ENCODE results near the gene ATRNL1. TPM values are rescaled to one million over a fixed set of nuclear protein-coding genes. Genes with fewer than 3 reads are reported as not detected.

The ATRNL1 gene
- total RNA-seq, 1 experiment from 2014 or later: 1.3 TPM

DNA sequence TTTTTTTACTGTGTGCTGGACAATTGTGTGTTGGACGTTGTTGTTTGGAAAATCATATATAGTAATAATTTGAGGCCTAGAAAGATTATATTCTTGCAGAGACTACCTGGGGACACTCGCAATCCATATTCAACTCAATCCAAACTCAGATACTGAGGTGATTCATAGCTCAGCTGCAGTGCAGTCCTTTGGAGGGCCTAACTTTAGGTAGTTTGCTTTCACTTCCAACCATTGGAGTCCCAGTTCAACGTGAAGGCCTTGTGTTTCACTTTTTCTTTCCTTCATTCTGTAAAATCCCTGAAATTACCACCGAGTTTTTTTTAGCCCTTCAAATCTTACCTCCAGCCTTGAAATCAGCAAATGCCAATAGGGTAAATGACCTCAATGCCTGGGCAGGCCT lies 32.3 kb downstream of the ATRNL1 start:
- H3K27ac ChIP-seq (ENCODE audit: low read depth, low read length): no peak overlapping the region
- H4K20me1 ChIP-seq (ENCODE audit: insufficient read depth): no peaks in the 10 kb centered on the region
- intact Hi-C loops (cut with micrococcal nuclease): loop anchor here (5.0 to 10.0 kb wide), 4 partner anchors 341 to 1421 kb away; no protein-coding TSS in a partner anchor
- H3K4me1 ChIP-seq (ENCODE audit: control insufficient read depth in 1 of 2, insufficient read depth in 2 of 2, low read length in 2 of 2): no peaks in the 10 kb centered on the region
- TF ChIP-seq SIN3A (IDR thresholded peaks at IDR 0.05; ENCODE audit: low read depth) (no peak), POLR2A (IDR thresholded peaks at IDR 0.05; ENCODE audit: borderline replicate concordance, extremely low read depth, insufficient read depth, insufficient read length) (no peak), ZNF274 (IDR thresholded peaks at IDR 0.05; ENCODE audit: low read depth, low read length) (no peak), ELF1 (IDR thresholded peaks at IDR 0.05; ENCODE audit: borderline replicate concordance, low read depth) (no peak)
- CTCF ChIA-PET: no interaction called here
- H3K9me3 ChIP-seq (ENCODE audit: control insufficient read depth in 1 of 2, insufficient read depth in 1 of 2, low read depth in 1 of 2, low read length in 2 of 2): no peaks in the 10 kb centered on the region
- H3K9ac ChIP-seq (ENCODE audit: low read length): no peak overlapping the region
- no peaks in the 10 kb centered on the region for H3K9me2 ChIP-seq (ENCODE audit: insufficient read depth)
- no peaks in the 10 kb centered on the region for H3K79me2 ChIP-seq (ENCODE audit: insufficient read depth, low read length)
- peak overlapping the region; percentile 13 for H2AFZ ChIP-seq (ENCODE audit: low read depth, low read length, poor library complexity, severe bottlenecking)
- no peak overlapping the region for H3K4me3 ChIP-seq (replicated peaks in 1 of 2; ENCODE audit: low read depth in 1 of 2, low read length in 2 of 2)
- no peak for ATAC-seq
- RAD21 ChIA-PET (ENCODE audit: low non-redundant PET in 1 of 2, low total read pairs in 2 of 2, uncharacterized antibody in 2 of 2, unreplicated experiment in 2 of 2): no interaction called here
- no peaks in the 10 kb centered on the region for H3K27me3 ChIP-seq (ENCODE audit: insufficient read depth, low read length)
- no peaks in the 10 kb centered on the region for H3K36me3 ChIP-seq (ENCODE audit: control insufficient read depth in 1 of 2, insufficient read depth in 2 of 2, low read length in 2 of 2)
- no peak for DNase-seq (ENCODE audit: low read depth, low spot score)
- POLR2A ChIA-PET: no interaction called here
- no peak overlapping the region for H3K4me2 ChIP-seq (ENCODE audit: low read length)
- no TSS peak for BruUV-seq (replicated peaks)

DNA sequence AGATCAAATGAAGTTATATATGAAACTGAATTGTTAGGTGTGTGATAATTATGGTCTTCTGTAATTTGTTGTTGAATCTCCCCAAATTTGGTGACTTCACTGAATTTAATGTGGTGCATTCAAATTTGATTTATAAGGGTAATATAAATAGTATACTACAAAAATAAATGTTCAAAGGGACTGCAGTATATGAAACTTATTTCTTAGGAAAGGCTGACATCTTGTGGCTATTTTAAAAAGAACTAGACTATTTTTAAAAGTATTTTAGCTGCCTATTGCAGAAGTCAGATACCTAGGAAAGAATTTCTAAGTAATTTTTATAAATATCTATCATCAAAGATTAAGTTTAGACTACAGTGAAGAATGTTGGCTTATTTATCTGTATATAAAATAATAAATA lies 36.6 kb downstream of the ATRNL1 start:
- ChIA-PET RAD21 (ENCODE audit: low non-redundant PET in 1 of 2, low total read pairs in 2 of 2, uncharacterized antibody in 2 of 2, unreplicated experiment in 2 of 2) (interaction anchor here (0.8 to 1.8 kb wide), 8 partner anchors 34 to 826 kb away, joined by 3 to 8 read pairs (median 3); no protein-coding TSS in a partner anchor), POLR2A (interaction anchor here (0.8 kb wide), 1 partner anchor 252 kb away, joined by 3 read pairs; no protein-coding TSS in a partner anchor), CTCF (interaction anchor here (0.7 to 3.8 kb wide), 25 partner anchors 9 to 826 kb away, joined by 3 to 84 read pairs (median 4); no protein-coding TSS in a partner anchor)
- Histone ChIP-seq H3K27me3 (ENCODE audit: insufficient read depth, low read length) (no peaks in the 10 kb centered on the region), H4K20me1 (ENCODE audit: insufficient read depth) (no peaks in the 10 kb centered on the region), H3K9ac (ENCODE audit: low read length) (no peak overlapping the region), H3K27ac (ENCODE audit: low read depth, low read length) (no peak overlapping the region), H3K4me2 (ENCODE audit: low read length) (no peak overlapping the region), H3K9me3 (ENCODE audit: control insufficient read depth in 1 of 2, insufficient read depth in 1 of 2, low read depth in 1 of 2, low read length in 2 of 2) (no peaks in the 10 kb centered on the region), H3K79me2 (ENCODE audit: insufficient read depth, low read length) (no peaks in the 10 kb centered on the region), H3K4me1 (ENCODE audit: control insufficient read depth in 1 of 2, insufficient read depth in 2 of 2, low read length in 2 of 2) (no peaks in the 10 kb centered on the region), H3K4me3 (replicated peaks in 1 of 2; ENCODE audit: low read depth in 1 of 2, low read length in 2 of 2) (no peak overlapping the region), H3K36me3 (ENCODE audit: control insufficient read depth in 1 of 2, insufficient read depth in 2 of 2, low read length in 2 of 2) (no peaks in the 10 kb centered on the region), H3K9me2 (ENCODE audit: insufficient read depth) (no peaks in the 10 kb centered on the region), H2AFZ (ENCODE audit: low read depth, low read length, poor library complexity, severe bottlenecking) (no peak overlapping the region)
- ATAC-seq (peak; percentile 58), DNase-seq (ENCODE audit: low read depth, low spot score) (peak; percentile 43)
- intact Hi-C loops (cut with micrococcal nuclease): loop anchor here (1.0 to 10.0 kb wide), 8 partner anchors 252 to 1425 kb away; no protein-coding TSS in a partner anchor
- BruUV-seq (replicated peaks): no TSS peak
- TF ChIP-seq EZH2 (IDR thresholded peaks at IDR 0.05): no peak
- TF ChIP-seq MAX (IDR thresholded peaks at IDR 0.05): no peak
- TF ChIP-seq TCF7L2 (IDR thresholded peaks at IDR 0.05; ENCODE audit: borderline replicate concordance, extremely low read depth, insufficient read depth, insufficient read length): no peak
- TF ChIP-seq ATF3 (IDR thresholded peaks at IDR 0.05): no peak
- TF ChIP-seq ZFX (IDR thresholded peaks at IDR 0.05): no peak
- TF ChIP-seq CBX3 (IDR thresholded peaks at IDR 0.05; ENCODE audit: low read depth): no peak
- TF ChIP-seq YY1 (IDR thresholded peaks at IDR 0.05; ENCODE audit: extremely low read depth, insufficient replicate concordance, low read depth, low read length): no peak
- no peak for TF ChIP-seq FOSL1 (IDR thresholded peaks at IDR 0.05; ENCODE audit: low read depth)
- TF ChIP-seq REST (IDR thresholded peaks at IDR 0.05; ENCODE audit: low read depth): no peak
- TF ChIP-seq RAD21 (IDR thresholded peaks at IDR 0.05; ENCODE audit: low read depth): peak; percentile 79
- peak in 2 of 3 experiments; percentile 52 to 55; a peak in 3 of 6 replicates for TF ChIP-seq CTCF (IDR thresholded peaks at IDR 0.05 in 2 of 3, conservative IDR thresholded peaks at IDR 0.05 in 1 of 3; ENCODE audit: borderline replicate concordance in 1 of 3, insufficient read depth in 1 of 3, low read depth in 2 of 3, low read length in 2 of 3)
- TF ChIP-seq SIN3A (IDR thresholded peaks at IDR 0.05; ENCODE audit: low read depth): no peak
